ENCODE results near the gene CDH13.

DNA sequence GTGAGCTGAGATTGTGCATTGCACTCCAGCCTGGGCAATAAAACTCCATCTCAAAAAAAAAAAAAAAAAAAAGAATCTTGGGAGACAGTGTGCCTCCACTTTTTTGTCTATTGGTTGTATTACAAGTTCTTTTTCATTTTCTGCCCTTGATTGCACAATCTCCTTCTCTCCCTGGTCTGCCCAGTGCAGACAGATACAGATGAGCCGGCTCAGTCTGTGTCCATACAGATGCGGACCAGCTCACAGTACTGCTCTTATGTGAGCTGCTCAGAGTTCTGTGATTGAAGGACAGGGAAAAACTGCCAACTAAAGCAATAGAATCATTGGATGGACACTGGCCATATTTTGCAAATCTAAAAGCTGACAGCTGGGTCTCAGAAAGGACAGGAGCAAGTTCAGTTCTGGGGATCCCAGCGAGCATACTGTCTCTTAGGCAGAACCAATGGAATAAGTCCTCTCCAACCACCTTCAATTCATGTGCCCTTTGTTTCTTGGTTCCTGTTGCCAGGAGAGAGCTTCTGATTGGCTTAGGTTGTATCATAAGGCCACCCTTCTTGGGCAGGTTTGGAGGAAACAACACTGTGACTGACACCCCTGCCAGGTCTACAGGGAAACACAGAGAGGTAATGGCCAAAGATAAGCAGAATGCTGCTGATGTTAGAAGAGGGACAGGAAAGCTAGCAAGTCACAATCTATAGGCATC, 685.4 kb downstream of the CDH13 start:
- TF ChIP-seq CTCF (IDR thresholded peaks at IDR 0.05; ENCODE audit: low read depth, low read length, poor library complexity, severe bottlenecking) (no peak), EZH2phosphoT487 (IDR thresholded peaks at IDR 0.05; ENCODE audit: borderline replicate concordance, low read length) (no peak)

Data from DOHH2 (cell line).